ENCODE measurements around the gene STYXL1.

The STYXL1 gene

DNA sequence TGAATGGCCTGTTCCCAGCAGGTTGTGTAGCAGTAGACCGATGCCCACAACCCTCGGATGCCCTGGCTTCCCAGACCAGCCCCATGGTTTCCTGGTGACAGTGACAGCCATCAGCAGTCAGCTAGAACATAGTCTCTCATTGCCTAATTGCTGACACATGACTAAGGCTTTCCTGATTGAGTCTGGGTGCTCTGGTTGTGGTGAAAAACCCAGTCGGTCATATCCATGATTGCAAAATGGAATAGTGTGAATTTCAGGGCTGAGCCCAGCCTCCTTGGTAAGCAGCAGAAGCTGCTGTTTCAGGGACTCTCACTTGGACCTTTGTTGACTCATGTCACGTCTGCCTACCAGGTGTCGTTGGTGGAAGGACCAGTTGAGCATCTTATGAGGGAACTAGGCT lies 96.3 kb downstream of the STYXL1 start:
- H3K4me1 ChIP-seq (ENCODE audit: insufficient read depth, low read length, poor library complexity, severe bottlenecking), result no peaks in the 10 kb centered on the region
- no peak overlapping the region for H3K4me2 ChIP-seq (ENCODE audit: low read depth, low read length, poor library complexity, severe bottlenecking)
- H3K9ac ChIP-seq (ENCODE audit: low read depth, low read length, poor library complexity, severe bottlenecking), result no peak overlapping the region
- TF ChIP-seq, protein P1, sequence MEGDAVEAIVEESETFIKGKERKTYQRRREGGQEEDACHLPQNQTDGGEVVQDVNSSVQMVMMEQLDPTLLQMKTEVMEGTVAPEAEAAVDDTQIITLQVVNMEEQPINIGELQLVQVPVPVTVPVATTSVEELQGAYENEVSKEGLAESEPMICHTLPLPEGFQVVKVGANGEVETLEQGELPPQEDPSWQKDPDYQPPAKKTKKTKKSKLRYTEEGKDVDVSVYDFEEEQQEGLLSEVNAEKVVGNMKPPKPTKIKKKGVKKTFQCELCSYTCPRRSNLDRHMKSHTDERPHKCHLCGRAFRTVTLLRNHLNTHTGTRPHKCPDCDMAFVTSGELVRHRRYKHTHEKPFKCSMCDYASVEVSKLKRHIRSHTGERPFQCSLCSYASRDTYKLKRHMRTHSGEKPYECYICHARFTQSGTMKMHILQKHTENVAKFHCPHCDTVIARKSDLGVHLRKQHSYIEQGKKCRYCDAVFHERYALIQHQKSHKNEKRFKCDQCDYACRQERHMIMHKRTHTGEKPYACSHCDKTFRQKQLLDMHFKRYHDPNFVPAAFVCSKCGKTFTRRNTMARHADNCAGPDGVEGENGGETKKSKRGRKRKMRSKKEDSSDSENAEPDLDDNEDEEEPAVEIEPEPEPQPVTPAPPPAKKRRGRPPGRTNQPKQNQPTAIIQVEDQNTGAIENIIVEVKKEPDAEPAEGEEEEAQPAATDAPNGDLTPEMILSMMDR (conservative IDR thresholded peaks at IDR 0.05; ENCODE audit: low read length), result no peak
- no peak for TF ChIP-seq EZH2phosphoT487 (IDR thresholded peaks at IDR 0.05; ENCODE audit: borderline replicate concordance)
- no peaks in the 10 kb centered on the region for H4K20me1 ChIP-seq (ENCODE audit: insufficient read depth, low read length, poor library complexity, severe bottlenecking)
- no peak overlapping the region for H2AFZ ChIP-seq (ENCODE audit: low read length)
- no peaks in the 10 kb centered on the region for H3K9me2 ChIP-seq (replicated peaks; ENCODE audit: low read depth, low read length)
- H3K27me3 ChIP-seq (ENCODE audit: insufficient read depth, low read length, poor library complexity, severe bottlenecking), result no peaks in the 10 kb centered on the region
- H3K79me2 ChIP-seq (ENCODE audit: insufficient read depth, low read length), result no peaks in the 10 kb centered on the region
- H3K4me3 ChIP-seq (ENCODE audit: low read length, poor library complexity, severe bottlenecking), result no peak overlapping the region
- no peaks in the 10 kb centered on the region for H3K9me3 ChIP-seq (ENCODE audit: insufficient read depth, low read depth, low read length)
- peaks cover 14% of the 10 kb centered on the region; the same call in 1 of the 2 replicates for H3K36me3 ChIP-seq (ENCODE audit: insufficient read depth, low read length)
- H3F3A ChIP-seq (ENCODE audit: low read depth), result no peaks in the 10 kb centered on the region

DNA sequence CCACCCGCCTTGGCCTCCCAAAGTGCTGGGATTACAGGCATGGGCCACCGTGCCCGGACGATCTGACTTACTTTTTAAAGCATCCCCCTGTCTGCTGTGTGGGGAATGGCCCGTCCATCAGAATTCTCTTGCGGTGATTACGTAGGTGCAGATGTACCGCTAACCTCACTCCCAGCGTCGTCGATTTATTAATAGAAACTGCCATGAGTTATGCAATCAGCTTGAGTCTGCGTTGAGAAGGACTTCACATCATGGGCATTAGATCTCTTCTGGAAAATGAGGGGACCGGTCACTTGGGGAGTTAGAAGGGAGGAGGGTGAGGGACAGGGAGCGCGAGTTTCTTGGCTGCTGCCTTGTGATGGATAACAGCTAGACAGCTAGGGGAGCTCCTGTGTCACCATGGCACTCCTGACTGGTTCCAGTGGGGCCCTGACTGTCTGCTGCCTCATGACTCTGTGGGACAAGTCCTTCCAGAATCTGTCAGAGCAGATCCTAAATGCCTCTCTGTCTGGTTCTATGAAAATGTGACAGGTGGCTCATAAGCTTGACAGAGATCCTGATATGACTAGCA lies 97.6 kb downstream of the STYXL1 start:
- Histone ChIP-seq H3K36me3 (ENCODE audit: insufficient read depth, low read length) (peaks cover 4% of the 10 kb centered on the region; the same call in 1 of the 2 replicates), H4K20me1 (ENCODE audit: insufficient read depth, low read length, poor library complexity, severe bottlenecking) (no peaks in the 10 kb centered on the region), H3K4me3 (ENCODE audit: low read length, poor library complexity, severe bottlenecking) (no peak overlapping the region), H3K9ac (ENCODE audit: low read depth, low read length, poor library complexity, severe bottlenecking) (no peak overlapping the region), H3K4me1 (ENCODE audit: insufficient read depth, low read length, poor library complexity, severe bottlenecking) (no peaks in the 10 kb centered on the region), H2AFZ (ENCODE audit: low read length) (no peak overlapping the region), H3F3A (ENCODE audit: low read depth) (no peaks in the 10 kb centered on the region), H3K9me3 (ENCODE audit: insufficient read depth, low read depth, low read length) (no peaks in the 10 kb centered on the region), H3K9me2 (replicated peaks; ENCODE audit: low read depth, low read length) (no peaks in the 10 kb centered on the region), H3K79me2 (ENCODE audit: insufficient read depth, low read length) (no peaks in the 10 kb centered on the region), H3K27me3 (ENCODE audit: insufficient read depth, low read length, poor library complexity, severe bottlenecking) (no peaks in the 10 kb centered on the region), H3K4me2 (ENCODE audit: low read depth, low read length, poor library complexity, severe bottlenecking) (no peak overlapping the region)
- no peak for TF ChIP-seq EZH2phosphoT487 (IDR thresholded peaks at IDR 0.05; ENCODE audit: borderline replicate concordance)
- TF ChIP-seq, protein P1 (conservative IDR thresholded peaks at IDR 0.05; ENCODE audit: low read length), result no peak

DNA sequence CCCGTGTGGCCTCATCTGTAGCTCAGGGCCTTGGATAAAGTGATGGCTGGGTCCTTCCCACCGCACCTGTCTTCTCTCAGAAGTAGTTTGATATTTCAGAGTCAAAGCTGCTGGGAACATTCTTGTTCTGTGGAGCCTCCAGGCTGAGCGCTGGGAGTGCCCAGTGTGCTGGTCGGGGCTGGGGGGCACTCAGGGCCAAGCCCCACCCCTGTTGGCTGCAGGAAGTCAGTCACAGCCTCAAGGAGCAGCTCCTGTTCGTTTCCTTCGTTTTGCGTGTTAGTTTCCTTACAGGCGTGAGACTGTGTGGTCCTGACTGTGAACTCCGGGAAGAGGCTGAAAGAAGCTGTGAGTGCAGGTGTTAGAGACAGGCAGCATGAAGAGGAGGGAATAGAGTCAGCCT lies 99.6 kb downstream of the STYXL1 start:
- H4K20me1 ChIP-seq (ENCODE audit: insufficient read depth, low read length, poor library complexity, severe bottlenecking), result no peaks in the 10 kb centered on the region
- H3K27me3 ChIP-seq (ENCODE audit: insufficient read depth, low read length, poor library complexity, severe bottlenecking), result no peaks in the 10 kb centered on the region
- H3K4me3 ChIP-seq (ENCODE audit: low read length, poor library complexity, severe bottlenecking), result no peak overlapping the region
- no peaks in the 10 kb centered on the region for H3K9me3 ChIP-seq (ENCODE audit: insufficient read depth, low read depth, low read length)
- H3K9ac ChIP-seq (ENCODE audit: low read depth, low read length, poor library complexity, severe bottlenecking), result no peak overlapping the region
- no peaks in the 10 kb centered on the region for H3K4me1 ChIP-seq (ENCODE audit: insufficient read depth, low read length, poor library complexity, severe bottlenecking)
- no peaks in the 10 kb centered on the region for H3K36me3 ChIP-seq (ENCODE audit: insufficient read depth, low read length)
- no peak overlapping the region for H3K4me2 ChIP-seq (ENCODE audit: low read depth, low read length, poor library complexity, severe bottlenecking)
- TF ChIP-seq EZH2phosphoT487 (IDR thresholded peaks at IDR 0.05; ENCODE audit: borderline replicate concordance), result no peak
- TF ChIP-seq, protein P1 (conservative IDR thresholded peaks at IDR 0.05; ENCODE audit: low read length), result no peak
- no peaks in the 10 kb centered on the region for H3K79me2 ChIP-seq (ENCODE audit: insufficient read depth, low read length)
- H2AFZ ChIP-seq (ENCODE audit: low read length), result no peak overlapping the region
- H3F3A ChIP-seq (ENCODE audit: low read depth), result no peaks in the 10 kb centered on the region
- no peaks in the 10 kb centered on the region for H3K9me2 ChIP-seq (replicated peaks; ENCODE audit: low read depth, low read length)

Data from Loucy (cell line).